Middle frontal gyrus (tissue), 1 donor: ENCODE measurements around the gene UNKL.

Source experiments
- DNase-seq: peaks from one replicate; pipeline ENCODE4 v3.0.0-alpha.2; 2015; ENCODE audit warnings: low spot score; ENCODE audit errors: extremely low spot score

The UNKL gene

GRCh38 chr16:1431497-1432270 lies 17.2 kb upstream of the UNKL start:
- no peak for DNase-seq

DNA sequence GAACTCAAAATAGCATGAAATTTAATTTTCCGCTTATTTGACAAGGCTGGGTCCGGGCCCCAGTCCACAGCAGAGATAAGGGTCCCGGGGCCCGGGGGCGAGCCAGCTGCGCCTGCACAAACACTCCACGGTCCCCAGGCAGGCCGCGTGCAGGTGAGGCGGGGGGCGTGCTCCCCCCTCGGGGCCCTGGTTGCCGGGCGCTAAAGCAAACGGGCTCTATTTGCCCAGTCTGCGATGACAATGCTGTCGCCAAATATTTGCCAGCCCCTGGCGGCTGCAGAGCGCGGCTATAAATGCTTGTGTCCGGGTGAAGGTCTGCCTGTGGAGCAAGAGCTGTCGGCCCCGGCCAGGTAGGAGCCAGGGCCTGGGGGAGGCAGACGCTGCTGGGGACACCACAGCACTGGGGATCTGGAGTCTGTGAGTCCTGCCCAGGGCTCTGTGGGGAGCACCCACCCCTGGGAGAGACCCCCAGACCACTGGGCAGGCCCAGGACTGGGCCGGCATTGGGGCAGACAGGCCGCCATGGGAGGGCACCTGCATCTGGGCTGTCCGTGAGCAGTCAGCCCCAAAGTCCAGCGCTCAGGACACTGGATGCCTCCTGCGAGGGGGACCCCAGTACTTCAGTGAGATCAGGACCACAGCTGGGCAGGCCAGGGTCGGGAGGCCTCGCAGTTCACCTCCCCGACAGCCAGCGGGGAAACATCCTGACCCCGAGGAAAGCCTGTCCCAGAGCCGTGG lies 16.4 kb upstream of the UNKL start, which contains the start of gene PERCC1:
TSS of gene PERCC1 (plus strand) at position 320 of the 738 bp plus-strand sequence. CDS start 1,516 bp downstream, outside the sequence.
- no peak for DNase-seq

- DNase-seq = no peak
Observed at GRCh38 chr16:1430214-1430758, 15.8 kb upstream of the UNKL start.

- DNase-seq = no peak
Observed at GRCh38 chr16:1429631-1430030, 15.1 kb upstream of the UNKL start.

DNA sequence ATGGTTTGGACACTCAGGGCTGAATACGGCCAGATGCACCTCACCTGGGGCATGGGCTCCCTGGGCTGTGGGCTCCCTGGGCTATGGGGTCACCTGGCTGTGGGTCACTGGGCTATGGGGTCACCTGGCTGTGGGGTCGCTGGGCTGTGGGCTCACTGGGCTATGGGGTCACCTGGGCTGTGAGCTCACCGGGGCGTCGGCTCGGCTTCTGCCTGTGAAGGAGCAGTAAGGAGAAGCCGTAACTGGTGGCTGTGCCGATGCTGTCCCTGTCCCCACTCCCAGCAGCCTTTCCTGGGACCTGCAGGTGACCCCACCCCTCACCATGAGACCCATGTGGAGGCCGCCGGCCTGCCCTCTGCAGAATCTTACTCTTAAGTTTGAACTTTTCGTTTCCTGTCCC lies 14.5 kb upstream of the UNKL start:
- DNase-seq = no peak

DNA sequence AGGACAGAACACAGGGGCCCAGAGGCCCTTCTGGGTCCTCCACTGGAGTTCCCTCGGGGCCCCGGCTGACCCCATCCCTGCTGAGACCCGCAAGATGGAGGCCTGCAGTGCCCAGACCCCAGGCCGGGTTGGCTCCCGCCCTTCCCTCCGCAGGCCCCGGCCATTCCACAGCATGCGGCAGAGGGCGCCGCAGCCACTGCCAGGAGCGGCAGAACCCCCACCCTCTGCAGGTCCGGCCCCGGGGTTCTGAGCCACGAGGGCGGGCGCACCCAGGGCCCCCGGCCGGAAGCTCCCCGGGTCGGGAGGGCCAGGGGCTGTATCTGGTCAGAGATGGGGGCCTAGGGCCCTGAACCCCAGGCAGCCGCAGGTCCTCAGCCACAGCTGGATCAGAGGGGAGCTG lies 14.0 kb upstream of the UNKL start:
- no peak for DNase-seq

DNA sequence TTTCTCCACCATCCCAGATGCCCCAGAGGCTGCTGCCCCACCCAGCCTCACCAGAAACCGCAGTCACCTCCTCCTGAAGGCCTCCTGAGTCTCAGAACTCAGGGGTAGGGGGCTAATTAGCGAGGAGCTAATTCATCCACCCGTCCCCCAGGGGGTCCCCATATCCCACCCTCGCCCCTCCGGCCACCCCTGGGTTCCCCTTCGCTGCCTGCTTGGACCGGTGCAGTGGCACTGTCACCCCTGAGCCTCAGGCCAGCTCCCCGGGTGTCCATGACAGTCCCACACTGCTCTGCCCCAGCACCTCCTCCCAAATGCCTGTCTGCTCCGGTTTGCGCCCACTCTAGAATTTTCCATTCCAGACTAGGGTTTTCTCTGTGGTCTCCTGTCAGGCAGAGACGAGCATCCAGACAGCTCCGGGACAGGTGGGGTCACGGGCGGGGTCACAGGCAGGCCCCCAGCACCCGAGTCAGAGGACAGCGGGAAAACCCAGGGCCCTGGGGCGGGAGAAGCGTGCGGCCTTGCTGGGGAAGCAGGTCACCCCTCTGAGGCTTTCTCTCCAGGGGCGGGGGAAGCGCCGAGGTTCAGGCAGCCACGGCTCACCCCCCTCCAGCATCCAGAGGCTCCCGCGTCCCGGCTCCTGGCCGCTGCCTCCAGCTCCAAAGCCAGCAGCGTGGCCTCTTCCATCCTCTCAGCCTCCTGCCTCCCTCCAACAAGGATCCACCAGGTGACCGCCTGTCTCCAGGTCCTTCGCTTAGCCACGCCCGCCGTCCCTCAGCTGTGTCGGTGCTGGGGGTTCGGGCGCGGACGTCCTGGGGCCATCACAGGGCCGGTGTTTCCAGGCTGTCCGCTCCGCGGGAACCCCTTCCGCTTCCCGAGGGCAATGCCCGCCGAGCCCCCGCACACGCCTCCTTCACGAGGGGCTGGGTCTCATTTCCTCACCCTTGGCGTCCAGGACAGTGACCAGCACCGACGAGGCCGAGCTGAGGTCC lies 13.3 kb upstream of the UNKL start:
- DNase-seq = no peak

DNA sequence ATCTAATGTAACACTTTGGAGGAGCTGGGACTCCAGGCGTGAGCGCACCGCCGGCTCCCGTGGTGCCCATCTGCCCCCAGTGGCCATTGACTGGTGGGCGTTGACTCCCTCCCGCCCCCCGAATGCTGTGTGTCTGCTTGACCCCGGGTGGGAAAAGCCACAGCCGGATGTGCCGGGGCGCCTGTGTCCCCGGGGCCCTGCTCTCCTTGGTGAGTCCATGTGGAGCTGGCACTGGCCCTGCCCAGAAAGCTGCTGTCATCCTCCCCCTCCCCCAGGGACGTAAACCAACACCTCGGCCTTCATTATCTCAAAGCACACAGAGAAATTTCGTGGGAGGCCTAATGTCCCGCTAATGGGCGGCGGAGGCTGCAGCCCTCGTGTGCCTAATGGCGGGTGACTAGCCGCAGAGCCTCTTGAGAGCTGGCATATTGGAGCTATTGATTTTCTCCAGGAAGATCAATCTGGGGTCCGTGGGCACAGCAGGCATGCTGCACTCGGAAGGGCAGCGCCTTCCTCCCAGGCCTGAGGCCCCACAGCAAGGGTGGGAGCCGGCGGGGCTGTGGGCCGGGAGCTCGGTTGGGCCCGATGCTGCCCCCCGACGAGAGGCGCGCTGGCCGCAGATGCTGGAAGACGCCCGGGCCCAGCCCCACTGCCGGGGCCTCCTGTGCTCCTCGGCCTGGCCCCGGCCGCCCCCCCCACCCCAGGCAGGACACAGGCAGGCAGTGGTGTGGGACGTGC lies 12.4 kb upstream of the UNKL start:
- DNase-seq = no peak

- no peak for DNase-seq
Observed at GRCh38 chr16:1425616-1426370, 11.3 kb upstream of the UNKL start.

- DNase-seq = no peak
Observed at GRCh38 chr16:1424028-1424427, 9.5 kb upstream of the UNKL start.

DNA sequence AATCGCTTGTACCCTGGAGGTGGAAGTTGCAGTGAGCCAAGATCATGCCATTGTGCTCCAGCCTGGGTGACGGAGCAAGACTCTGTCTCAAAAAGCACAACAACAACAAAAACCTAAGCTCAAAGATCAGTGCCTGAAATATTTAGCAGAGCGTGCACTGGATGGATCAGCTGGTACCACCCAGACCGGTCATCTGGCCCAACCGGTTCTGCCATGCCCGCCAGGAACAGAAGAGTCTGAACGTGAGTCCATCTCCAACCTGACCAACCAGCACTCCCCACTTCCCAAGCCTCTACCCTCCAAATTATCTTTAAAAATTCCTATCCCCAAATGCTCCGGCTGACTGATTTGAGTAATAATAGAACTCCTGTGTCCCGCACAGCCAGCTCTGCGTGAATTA lies 7.6 kb upstream of the UNKL start:
- no peak for DNase-seq

- no peak for DNase-seq
Observed at GRCh38 chr16:1420111-1420539, 5.6 kb upstream of the UNKL start.

DNA sequence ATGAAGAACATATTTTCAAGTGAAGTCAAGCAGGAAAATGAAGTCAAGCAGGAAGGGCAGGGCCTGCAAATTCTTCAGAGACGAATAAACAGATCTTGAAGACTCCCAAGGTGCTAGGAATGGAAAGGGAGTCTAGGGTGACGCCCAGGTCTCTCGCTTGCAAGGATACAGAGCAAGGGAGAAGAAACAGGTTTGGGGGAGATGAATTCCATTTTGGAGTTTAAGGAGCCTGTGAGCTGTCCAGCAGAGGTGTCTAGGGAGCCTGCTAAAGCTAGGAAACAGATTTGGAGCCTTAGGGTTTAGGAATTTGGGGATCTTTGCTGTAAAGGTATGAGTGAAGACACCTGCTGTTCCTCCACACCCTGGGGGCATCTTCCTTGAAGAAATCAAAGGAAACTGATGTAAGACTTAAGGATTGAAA lies 2.0 kb upstream of the UNKL start:
- no peak for DNase-seq

- no peak for DNase-seq
Observed at GRCh38 chr16:1413684-1414531, 596 bp downstream of the UNKL start.

- no peak for DNase-seq
Observed at GRCh38 chr16:1412847-1413246, 1.7 kb downstream of the UNKL start.

DNA sequence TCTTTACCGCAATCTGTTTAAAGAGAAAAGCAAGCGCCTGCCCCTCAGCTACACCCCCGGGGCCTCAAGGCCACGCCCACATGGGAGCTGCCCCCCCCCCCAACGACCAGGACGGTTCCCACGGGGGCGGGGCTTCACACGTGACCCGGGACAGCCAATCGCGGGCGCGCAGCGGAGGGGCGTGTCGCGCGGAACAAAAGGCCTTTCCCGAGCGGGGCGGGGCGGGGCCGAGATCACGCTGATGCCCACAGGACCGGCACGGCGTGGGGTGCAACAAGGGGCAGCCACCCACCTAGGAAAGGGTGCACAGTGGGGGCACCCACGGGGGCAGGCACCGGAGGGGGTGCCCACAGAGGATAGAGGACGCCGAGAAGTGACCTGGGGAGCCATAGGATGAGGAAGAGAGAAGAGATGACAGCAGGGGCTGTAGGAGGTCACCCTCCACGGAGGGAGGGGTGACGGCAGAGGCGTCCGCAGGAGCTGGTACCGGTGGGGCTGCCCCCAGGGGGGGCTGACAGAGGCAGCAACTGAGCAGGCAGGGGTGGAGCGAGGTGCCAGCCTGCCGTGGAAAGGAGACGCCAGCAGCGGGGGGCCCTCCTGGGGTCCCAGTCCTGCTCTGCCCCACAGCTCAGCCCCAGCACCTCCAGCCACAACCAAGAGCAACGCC lies 6.2 kb downstream of the UNKL start:
- peak; percentile 88 for DNase-seq

- no peak for DNase-seq
Observed at GRCh38 chr16:1407753-1408152, 6.8 kb downstream of the UNKL start.

DNA sequence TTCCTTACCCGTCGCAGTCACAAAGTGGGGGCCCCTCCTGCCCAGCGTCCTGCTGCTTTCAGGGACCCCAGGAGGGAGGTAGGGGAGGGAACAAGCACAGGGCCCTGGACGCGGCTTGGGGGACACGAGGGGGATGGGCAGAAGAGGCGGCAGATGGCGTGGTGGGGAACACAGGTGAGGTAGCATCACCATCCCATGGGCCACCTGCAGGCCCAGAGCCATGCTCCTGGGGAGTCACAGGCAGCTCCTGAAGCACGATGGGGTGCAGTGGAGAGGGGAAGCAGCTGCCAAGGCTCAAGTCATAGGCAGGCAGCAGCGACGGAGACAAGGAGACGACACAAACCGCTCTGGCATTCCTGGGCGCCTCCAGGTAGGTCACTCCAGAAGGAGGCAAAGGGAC lies 10.8 kb downstream of the UNKL start:
- DNase-seq = no peak
